ENCODE measurements around the gene RAPGEF5. TPM values are rescaled to one million over a fixed set of nuclear protein-coding genes. Genes with fewer than 3 reads are reported as not detected.

Gene RAPGEF5
- total and polyA plus RNA-seq, 4 donors = 16.1 to 308 (median 61.4) TPM

- no peaks in the 10 kb centered on the region for H3K36me3 ChIP-seq (ENCODE audit: control insufficient read depth in 4 of 4, insufficient read depth in 4 of 4, low read length in 4 of 4)
These were observed 54.0 kb downstream of the RAPGEF5 start for GRCh38 chr7:22302951-22303423.

GRCh38 chr7:22302193-22302592 lies 54.8 kb downstream of the RAPGEF5 start:
- peaks cover 0 to 3% (median 0%) of the 10 kb centered on the region in 5 donors for H3K4me1 ChIP-seq (ENCODE audit: control insufficient read depth in 5 of 5, insufficient read depth in 5 of 5, low read length in 5 of 5)
- ATAC-seq (ENCODE audit: insufficient read depth, low FRiP score) (no peak), DNase-seq (no peak)
- WGBS, 2 donors = 78 to 90% methylated on average over 2 of the region's 2 CpGs
- H3K9me3 ChIP-seq (ENCODE audit: control insufficient read depth in 4 of 4, insufficient read depth in 3 of 4, low read length in 3 of 4) = no peaks in the 10 kb centered on the region
- H3K36me3 ChIP-seq (ENCODE audit: control insufficient read depth in 4 of 4, insufficient read depth in 4 of 4, low read length in 4 of 4) = no peaks in the 10 kb centered on the region
- TF ChIP-seq CTCF (IDR thresholded peaks at IDR 0.05; ENCODE audit: control extremely low read depth, extremely low read depth) = no peak
- H3K27me3 ChIP-seq (ENCODE audit: control insufficient read depth in 3 of 3, insufficient read depth in 3 of 3, low read length in 2 of 3) = no peaks in the 10 kb centered on the region
- no peak overlapping the region for H3K9ac ChIP-seq (ENCODE audit: insufficient read depth in 1 of 2, low read length in 2 of 2)
- H3K27ac ChIP-seq (ENCODE audit: low read depth in 1 of 2, low read length in 1 of 2) = no peak overlapping the region
- H3K4me3 ChIP-seq = no peak overlapping the region

More at GRCh38 chr7:22302951-22303423, 54.0 kb downstream of the RAPGEF5 start:
- DNase-seq (peak in 1 of 3 donors; percentile 15), ATAC-seq (ENCODE audit: insufficient read depth, low FRiP score) (no peak)
- Histone ChIP-seq H3K9me3 (ENCODE audit: control insufficient read depth in 4 of 4, insufficient read depth in 3 of 4, low read length in 3 of 4) (no peaks in the 10 kb centered on the region), H3K27me3 (ENCODE audit: control insufficient read depth in 3 of 3, insufficient read depth in 3 of 3, low read length in 2 of 3) (no peaks in the 10 kb centered on the region), H3K27ac (ENCODE audit: low read depth in 1 of 2, low read length in 1 of 2) (no peak overlapping the region), H3K4me3 (no peak overlapping the region), H3K9ac (ENCODE audit: insufficient read depth in 1 of 2, low read length in 2 of 2) (no peak overlapping the region), H3K4me1 (ENCODE audit: control insufficient read depth in 5 of 5, insufficient read depth in 5 of 5, low read length in 5 of 5) (peaks cover 0 to 3% (median 0%) of the 10 kb centered on the region in 5 donors)
- no peak for TF ChIP-seq CTCF (IDR thresholded peaks at IDR 0.05; ENCODE audit: control extremely low read depth, extremely low read depth)
- WGBS, 2 donors = 78 to 82% methylated on average over 1 of the region's 1 CpG

GRCh38 chr7:22301790-22302189 lies 55.2 kb downstream of the RAPGEF5 start:
- H3K4me3 ChIP-seq = no peak overlapping the region
- no peaks in the 10 kb centered on the region for H3K27me3 ChIP-seq (ENCODE audit: control insufficient read depth in 3 of 3, insufficient read depth in 3 of 3, low read length in 2 of 3)
- DNase-seq (peak in 1 of 3 donors; percentile 23), ATAC-seq (ENCODE audit: insufficient read depth, low FRiP score) (no peak)
- no peak for TF ChIP-seq CTCF (IDR thresholded peaks at IDR 0.05; ENCODE audit: control extremely low read depth, extremely low read depth)
- H3K27ac ChIP-seq (ENCODE audit: low read depth in 1 of 2, low read length in 1 of 2) = no peak overlapping the region
- no peaks in the 10 kb centered on the region for H3K9me3 ChIP-seq (ENCODE audit: control insufficient read depth in 4 of 4, insufficient read depth in 3 of 4, low read length in 3 of 4)
- WGBS, 2 donors = 72 to 83% methylated on average over 6 of the region's 6 CpGs
- H3K36me3 ChIP-seq (ENCODE audit: control insufficient read depth in 4 of 4, insufficient read depth in 4 of 4, low read length in 4 of 4) = no peaks in the 10 kb centered on the region
- peaks cover 0 to 3% (median 0%) of the 10 kb centered on the region in 5 donors for H3K4me1 ChIP-seq (ENCODE audit: control insufficient read depth in 5 of 5, insufficient read depth in 5 of 5, low read length in 5 of 5)
- H3K9ac ChIP-seq (ENCODE audit: insufficient read depth in 1 of 2, low read length in 2 of 2) = no peak overlapping the region

- DNase-seq = no peak
- no peak overlapping the region for H3K4me3 ChIP-seq
- 91 to 94% methylated on average over 4 of the region's 4 CpGs for WGBS, 2 donors
- ATAC-seq (ENCODE audit: insufficient read depth, low FRiP score) = no peak
- H3K27ac ChIP-seq (ENCODE audit: low read depth in 1 of 2, low read length in 1 of 2) = no peak overlapping the region
- peaks cover 0 to 3% (median 2%) of the 10 kb centered on the region in 5 donors for H3K4me1 ChIP-seq (ENCODE audit: control insufficient read depth in 5 of 5, insufficient read depth in 5 of 5, low read length in 5 of 5)
- no peaks in the 10 kb centered on the region for H3K27me3 ChIP-seq (ENCODE audit: control insufficient read depth in 3 of 3, insufficient read depth in 3 of 3, low read length in 2 of 3)
- no peaks in the 10 kb centered on the region for H3K9me3 ChIP-seq (ENCODE audit: control insufficient read depth in 4 of 4, insufficient read depth in 3 of 4, low read length in 3 of 4)
- H3K36me3 ChIP-seq (ENCODE audit: control insufficient read depth in 4 of 4, insufficient read depth in 4 of 4, low read length in 4 of 4) = no peaks in the 10 kb centered on the region
- no peak for TF ChIP-seq CTCF (IDR thresholded peaks at IDR 0.05; ENCODE audit: control extremely low read depth, extremely low read depth)
- H3K9ac ChIP-seq (ENCODE audit: insufficient read depth in 1 of 2, low read length in 2 of 2) = no peak overlapping the region
These were observed 56.1 kb downstream of the RAPGEF5 start for GRCh38 chr7:22300839-22301238.

Measured in lung (tissue), 12 donors.